Left ventricle myocardium inferior (tissue), 1 donor: Measurements from ENCODE around the gene PPP1R15B. TPM values are rescaled to one million over a fixed set of nuclear protein-coding genes. Genes with fewer than 3 reads are reported as not detected.
A peak's percentile ranks its signal among the peaks of the same experiment; 100 is the strongest.

Experiments used
- DNase-seq: peaks from one replicate; pipeline ENCODE4 v3.0.0-alpha.2; 2020
- H3K27ac ChIP-seq: fragments of 200-600 bp; replicated peaks from 2 replicates; pipeline ENCODE4 v1.8.0; 2021
- H3K27me3 ChIP-seq: fragments of 200-600 bp; 2 replicates; pipeline ENCODE4 v1.8.0; 2021; ENCODE audit warnings: low read depth
- H3K36me3 ChIP-seq: fragments of 200-600 bp; 2 replicates; pipeline ENCODE4 v1.8.0; 2021
- H3K4me1 ChIP-seq: fragments of 200-600 bp; 2 replicates; pipeline ENCODE4 v1.8.0; 2021
- H3K4me3 ChIP-seq: fragments of 200-600 bp; 2 replicates; pipeline ENCODE4 v1.8.0; 2021; ENCODE audit warnings: mild to moderate bottlenecking, moderate library complexity
- H3K9me3 ChIP-seq: fragments of 200-600 bp; replicated peaks from 2 replicates; pipeline ENCODE4 v1.8.0; 2021
- CTCF ChIP-seq: fragments of 200-600 bp; IDR thresholded peaks from 2 replicates; pipeline ENCODE4 v1.8.0; 2021; ENCODE audit warnings: antibody characterized with exemption, mild to moderate bottlenecking, borderline replicate concordance
- intact Hi-C: fragments of 100-400 bp; cut with micrococcal nuclease; formaldehyde crosslinking; loops from one replicate; pipeline ENCODE4 v1.11.0; 2022
- total RNA-seq: library from RNA; stranded (reverse); fragmentation: NEBNext Ultra II Directional; extraction: Animal tissue kit (Norgen Biotek cat#: 25700); gene quantifications from one replicate; pipeline ENCODE4 v1.2.1, GENCODE V29; 2021
- donor health status: DM: no; HTN: yes; CAD: no; lungs with severe emphysema.

PPP1R15B gene
- total RNA-seq, 1 donor from 2014 or later: 20.5 TPM

DNA sequence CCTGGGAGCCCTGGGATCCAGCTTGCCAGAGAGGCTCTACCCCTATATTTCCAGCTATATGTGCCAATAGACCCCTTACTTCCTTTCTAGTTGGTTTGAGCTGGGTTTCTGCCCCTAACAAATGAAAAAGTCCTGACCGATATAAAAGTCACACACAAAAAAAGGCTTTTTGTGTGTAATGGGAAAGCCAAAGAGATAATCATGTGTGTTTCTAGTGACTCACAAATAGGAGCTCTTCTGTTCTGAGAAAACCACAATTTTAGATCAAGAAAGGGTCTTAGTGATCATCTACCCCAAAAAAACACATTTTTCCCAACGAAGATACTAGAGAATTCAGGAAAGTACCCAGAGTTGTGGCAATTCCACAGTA lies 28.9 kb downstream of the PPP1R15B start:
- TF ChIP-seq CTCF: no peak
- H3K36me3 ChIP-seq: no peaks in the 10 kb centered on the region
- no peak overlapping the region for H3K27ac ChIP-seq
- no peak overlapping the region for H3K4me3 ChIP-seq
- peaks cover 20% of the 10 kb centered on the region for H3K27me3 ChIP-seq
- DNase-seq: no peak
- intact Hi-C loops: no loop called here
- peaks cover 19% of the 10 kb centered on the region for H3K4me1 ChIP-seq
- H3K9me3 ChIP-seq: no peaks in the 10 kb centered on the region

GRCh38 chr1:204380293-204380831 lies 31.3 kb downstream of the PPP1R15B start:
- intact Hi-C loops: no loop called here
- Histone ChIP-seq H3K4me1 (peaks cover 25% of the 10 kb centered on the region), H3K27ac (no peak overlapping the region), H3K4me3 (no peak overlapping the region), H3K36me3 (no peaks in the 10 kb centered on the region), H3K9me3 (no peaks in the 10 kb centered on the region), H3K27me3 (peaks cover 43% of the 10 kb centered on the region)
- TF ChIP-seq CTCF: no peak
- DNase-seq: no peak

- intact Hi-C loops: no loop called here
- DNase-seq: peak; percentile 19
- no peak for TF ChIP-seq CTCF
- H3K27me3 ChIP-seq: peaks cover 65% of the 10 kb centered on the region
- H3K36me3 ChIP-seq: no peaks in the 10 kb centered on the region
- no peaks in the 10 kb centered on the region for H3K9me3 ChIP-seq
- peak overlapping the region; percentile 70 for H3K4me3 ChIP-seq
- H3K4me1 ChIP-seq: peaks cover 17% of the 10 kb centered on the region
- H3K27ac ChIP-seq: no peak overlapping the region
Measured at GRCh38 chr1:204377800-204378668, 33.6 kb downstream of the PPP1R15B start.

DNA sequence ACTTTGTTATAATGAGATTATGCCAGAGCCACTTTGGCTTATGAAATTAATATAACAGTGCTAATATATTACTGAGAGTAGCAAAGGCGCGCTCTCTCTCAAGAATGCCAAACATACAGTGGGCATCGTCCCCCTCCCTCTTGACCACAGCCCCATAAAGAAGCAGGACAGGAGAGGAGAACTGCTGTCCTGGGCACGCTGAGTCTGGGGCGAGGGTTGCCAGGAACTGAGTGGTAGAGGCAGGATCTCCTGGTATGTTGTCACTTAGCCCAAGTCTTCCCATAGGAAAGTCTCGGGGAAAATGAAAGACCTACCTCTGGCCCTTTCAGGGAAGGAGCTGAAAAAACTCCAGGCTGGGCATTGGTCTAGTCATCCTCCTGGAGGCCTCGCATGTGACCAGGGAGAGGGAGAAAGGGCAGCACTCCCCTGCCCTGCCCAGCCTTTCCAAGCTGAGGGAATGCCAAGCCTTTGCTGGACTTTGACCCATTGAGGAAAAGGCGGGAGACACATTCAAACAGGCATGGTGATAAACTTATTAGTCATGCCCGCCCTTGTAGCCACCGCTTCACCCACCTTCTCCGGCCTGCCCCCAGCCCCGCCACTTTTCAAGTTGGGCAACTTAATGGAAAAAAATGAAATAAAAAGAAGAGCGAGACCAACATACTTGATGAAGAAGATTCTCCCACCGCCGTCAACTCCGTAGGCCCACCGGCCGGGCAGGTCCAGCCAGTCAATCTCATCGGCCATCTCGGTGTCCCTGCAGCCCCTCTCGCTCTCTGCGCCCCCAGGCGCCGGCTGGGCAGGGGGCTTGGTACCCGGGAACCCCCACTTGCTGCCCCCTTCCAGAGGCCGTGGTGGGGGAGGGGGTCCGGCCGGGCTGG lies 34.5 kb downstream of the PPP1R15B start:
- Histone ChIP-seq H3K4me1 (peaks cover 17% of the 10 kb centered on the region), H3K27ac (no peak overlapping the region), H3K9me3 (no peaks in the 10 kb centered on the region), H3K36me3 (no peaks in the 10 kb centered on the region), H3K27me3 (peaks cover 65% of the 10 kb centered on the region), H3K4me3 (peak overlapping the region; percentile 70)
- DNase-seq: no peak
- no peak for TF ChIP-seq CTCF
- intact Hi-C loops: no loop called here

GRCh38 chr1:204376465-204376864 lies 35.2 kb downstream of the PPP1R15B start:
- Histone ChIP-seq H3K9me3 (no peaks in the 10 kb centered on the region), H3K36me3 (no peaks in the 10 kb centered on the region), H3K4me1 (peaks cover 17% of the 10 kb centered on the region), H3K27ac (no peak overlapping the region), H3K27me3 (peaks cover 65% of the 10 kb centered on the region), H3K4me3 (no peak overlapping the region)
- DNase-seq: no peak
- TF ChIP-seq CTCF: no peak
- intact Hi-C loops: no loop called here
